ENCODE data around the gene EIF3B.
"Not testable (repeated sequence)": the region's sequence is repeated elsewhere in the genome, so short reads cannot be mapped to it uniquely, and the experiment has no call there.

Gene EIF3B

DNA sequence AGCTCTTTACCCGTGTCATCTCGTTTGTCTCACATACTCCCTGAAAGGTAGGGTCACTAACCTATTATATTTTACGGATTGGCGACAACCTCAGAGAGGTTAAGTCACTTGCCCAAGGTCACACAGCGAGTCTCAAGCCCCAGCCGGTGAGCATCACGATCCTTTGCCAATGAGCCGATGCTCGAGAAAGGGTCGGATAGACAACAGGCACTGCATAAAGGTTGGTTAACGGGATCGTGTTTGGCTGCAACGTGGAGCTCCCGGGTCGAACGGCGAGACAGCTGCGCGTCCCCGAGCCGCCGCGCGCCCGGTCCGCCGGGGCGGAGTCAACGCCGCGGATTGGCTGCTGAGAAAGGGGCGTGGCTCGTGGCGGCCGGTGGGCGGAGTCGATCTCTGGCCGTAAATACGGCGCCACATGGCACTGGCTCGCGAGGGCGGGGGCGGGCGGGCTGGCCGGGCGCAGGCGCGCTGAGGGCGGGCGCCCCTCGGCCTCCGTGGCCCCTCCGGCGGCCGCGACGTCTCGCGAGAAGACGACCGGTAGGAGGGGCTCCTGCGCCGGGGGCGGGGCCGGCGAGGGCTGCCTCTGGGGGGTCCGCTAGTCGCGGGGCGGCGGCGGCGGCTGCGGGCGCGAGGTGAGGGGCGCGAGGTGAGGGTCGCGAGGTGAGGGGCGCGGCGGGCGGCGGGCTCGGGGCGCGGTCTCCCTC lies 48.5 kb downstream of the EIF3B start, which contains the start of gene CHST12:
CHST12 (plus strand) TSS at position 598 of the 704 bp plus-strand sequence. CDS start 29,029 bp downstream, outside the sequence.
- peak; percentile 89 for DNase-seq (ENCODE audit: low read depth)

DNA sequence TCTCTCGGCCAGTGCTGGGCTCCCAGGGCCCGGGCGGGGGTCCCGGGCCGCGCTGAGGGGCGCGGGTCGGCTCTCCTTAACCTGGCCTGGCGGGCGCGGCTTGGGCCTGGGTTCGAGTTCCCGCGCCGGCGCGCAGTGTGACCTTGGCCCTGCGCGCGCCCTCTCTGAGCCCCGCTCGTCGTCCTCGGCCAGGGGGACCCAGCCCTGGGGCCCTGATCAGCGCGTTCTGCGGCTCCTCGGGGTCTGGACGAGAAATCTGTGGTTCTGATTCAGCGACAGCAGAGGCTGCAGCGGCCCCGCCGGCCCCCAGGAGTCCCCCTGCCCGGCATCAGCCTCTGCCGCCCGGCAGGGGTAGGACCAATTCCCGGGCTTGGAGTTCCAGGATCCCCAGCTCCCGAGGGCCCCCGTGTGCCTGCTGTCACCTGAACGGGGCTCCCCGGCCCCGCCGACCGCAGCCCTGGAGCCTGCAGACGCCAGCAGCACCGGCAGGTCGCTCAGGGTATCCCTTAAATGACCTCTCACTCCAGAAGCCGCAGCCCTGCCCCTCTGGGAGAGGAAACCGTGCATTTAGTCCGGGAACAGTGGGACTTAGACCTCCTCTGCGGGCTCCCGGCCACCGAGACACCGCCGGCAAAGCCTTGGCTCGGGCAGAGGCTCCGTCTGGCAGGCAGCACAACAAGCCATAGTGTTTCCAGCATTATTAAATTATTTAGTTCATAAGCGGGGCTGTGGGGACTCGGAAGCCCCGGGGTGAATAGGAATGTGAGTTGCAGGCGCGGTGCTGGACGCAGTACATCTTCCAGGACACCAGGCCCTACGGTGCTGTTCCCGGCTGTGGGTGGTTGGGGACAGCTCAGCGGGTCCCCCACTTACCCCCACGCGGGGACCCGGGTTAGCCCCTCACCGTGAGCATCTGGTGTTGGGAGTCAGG lies 49.4 kb downstream of the EIF3B start:
- no peak for DNase-seq (ENCODE audit: low read depth)

DNA sequence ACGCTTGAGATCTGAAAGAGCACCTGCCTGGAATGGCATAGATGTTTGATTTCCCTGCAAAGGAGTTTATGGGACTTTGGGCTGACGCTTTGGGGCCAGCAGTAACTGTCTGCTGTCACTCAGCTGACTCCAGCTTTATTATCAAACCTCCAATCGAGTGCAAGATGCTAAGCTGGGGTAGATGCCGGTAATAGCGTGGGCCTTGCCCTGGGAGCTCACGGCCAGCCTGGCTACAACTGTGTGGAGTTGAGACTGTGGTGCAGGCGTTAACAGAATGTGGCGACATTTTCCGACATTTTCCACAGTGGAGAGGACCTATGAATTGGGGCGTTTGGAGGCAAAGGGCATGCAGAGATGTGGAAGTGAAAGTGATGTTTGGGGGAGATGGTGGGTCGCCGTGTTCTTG lies 50.1 kb downstream of the EIF3B start:
- no peak for DNase-seq (ENCODE audit: low read depth)

DNA sequence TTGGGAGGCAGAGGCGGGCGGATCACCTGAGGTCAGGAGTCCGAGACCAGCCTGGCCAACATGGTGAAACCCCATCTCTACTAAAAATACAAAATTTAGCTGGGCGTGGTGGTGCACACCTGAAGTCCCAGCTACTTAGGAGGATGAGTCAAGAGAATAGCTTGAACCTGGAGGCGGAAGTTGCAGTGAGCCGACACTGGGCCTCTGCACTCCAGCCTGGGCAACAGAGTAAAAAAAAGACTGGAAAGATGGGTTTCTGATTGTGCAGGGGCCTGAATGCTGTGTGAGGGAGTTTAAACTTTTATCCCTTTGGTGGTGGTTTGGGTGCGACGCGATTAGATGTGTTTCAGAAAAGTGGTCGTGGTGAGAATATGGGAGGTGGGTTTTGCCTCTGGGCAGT lies 50.6 kb downstream of the EIF3B start:
- no peak for DNase-seq (ENCODE audit: low read depth)

DNA sequence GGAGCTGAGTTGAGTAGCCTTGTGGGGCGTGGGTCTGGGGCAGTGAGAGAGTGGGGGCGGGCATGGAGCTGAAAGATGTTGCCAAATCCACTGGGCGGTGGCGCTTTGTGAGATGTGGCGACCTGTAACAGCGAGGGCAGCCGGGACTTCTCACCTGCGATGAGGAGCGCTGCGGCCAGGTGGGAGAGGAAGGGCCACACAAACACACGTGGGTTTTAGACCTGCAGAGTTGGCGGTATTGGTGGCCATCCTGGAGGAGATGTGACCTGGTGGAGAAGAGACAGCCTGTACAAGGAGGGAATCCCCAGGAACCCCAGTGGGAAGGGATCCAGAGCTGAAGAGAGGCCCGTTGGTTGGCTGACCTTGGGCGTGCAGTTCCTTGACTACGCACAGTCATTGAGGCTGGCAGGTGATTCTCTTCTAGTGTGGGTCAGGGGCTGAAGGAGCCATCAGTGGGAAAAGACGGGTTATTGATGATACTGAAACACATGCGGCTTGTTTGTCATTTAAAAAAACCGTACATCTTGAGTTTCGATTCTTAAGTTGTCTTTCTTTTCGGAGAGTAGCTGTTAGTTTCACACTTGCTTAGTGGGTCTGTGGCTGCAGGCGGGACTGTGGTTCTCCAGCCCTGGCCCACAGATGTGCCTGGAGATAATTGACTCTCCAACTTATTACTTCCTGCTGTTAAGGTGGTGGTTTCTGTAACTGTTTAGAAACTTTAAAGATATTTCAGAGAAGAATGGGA lies 51.1 kb downstream of the EIF3B start:
- peak; percentile 32 for DNase-seq (ENCODE audit: low read depth)

DNA sequence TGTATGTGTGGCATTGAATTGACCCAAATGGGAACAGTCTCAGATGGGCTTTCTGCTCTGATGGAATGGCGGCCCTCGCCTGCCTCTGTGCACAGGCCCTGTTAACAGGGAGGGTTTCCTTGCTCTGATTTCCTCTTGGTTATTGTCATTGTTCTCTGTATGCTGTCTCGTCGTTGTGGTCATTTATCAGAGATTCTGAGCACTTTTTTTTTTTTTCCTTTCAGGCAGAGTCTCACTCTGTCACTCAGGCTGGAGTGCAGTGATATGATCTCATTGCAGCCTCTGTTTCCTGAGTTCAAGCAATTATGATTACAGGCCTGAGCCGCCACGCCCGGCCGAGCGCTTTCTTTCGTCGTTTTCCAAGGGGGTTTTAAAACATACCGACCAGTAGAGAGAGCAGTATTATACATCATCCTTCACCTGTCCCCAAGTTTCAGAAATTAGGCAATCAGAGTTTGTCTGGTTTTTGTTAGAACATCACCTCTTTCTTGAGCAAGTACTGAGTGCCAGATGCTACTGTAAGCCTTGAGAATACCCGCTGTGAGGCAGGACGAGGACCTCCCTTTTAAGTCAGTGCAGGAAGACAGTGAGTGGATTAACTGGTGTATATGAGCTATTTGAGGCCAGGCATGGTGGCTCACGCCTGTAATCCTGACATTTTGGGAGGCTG lies 55.3 kb downstream of the EIF3B start:
- DNase-seq (ENCODE audit: low read depth): no peak

DNA sequence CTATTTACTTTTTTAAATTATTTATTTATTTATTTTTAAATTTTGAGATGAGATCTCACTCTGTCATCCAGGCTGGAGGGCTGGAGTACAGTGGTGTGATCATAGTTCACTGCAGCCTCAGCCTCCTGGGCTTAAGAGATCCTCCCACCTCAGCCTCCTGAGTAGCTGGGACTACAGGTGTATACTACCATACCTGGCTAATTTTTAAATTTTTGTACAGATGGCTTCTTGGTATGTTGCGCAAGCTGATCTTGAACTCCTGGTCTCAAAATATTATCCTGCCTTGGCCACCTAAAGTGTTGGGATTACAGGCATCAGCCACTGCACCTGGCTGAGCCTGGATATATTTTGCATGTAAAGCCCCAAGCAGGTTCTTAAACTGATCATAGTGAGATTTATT lies 56.4 kb downstream of the EIF3B start:
- no peak for DNase-seq (ENCODE audit: low read depth)

DNA sequence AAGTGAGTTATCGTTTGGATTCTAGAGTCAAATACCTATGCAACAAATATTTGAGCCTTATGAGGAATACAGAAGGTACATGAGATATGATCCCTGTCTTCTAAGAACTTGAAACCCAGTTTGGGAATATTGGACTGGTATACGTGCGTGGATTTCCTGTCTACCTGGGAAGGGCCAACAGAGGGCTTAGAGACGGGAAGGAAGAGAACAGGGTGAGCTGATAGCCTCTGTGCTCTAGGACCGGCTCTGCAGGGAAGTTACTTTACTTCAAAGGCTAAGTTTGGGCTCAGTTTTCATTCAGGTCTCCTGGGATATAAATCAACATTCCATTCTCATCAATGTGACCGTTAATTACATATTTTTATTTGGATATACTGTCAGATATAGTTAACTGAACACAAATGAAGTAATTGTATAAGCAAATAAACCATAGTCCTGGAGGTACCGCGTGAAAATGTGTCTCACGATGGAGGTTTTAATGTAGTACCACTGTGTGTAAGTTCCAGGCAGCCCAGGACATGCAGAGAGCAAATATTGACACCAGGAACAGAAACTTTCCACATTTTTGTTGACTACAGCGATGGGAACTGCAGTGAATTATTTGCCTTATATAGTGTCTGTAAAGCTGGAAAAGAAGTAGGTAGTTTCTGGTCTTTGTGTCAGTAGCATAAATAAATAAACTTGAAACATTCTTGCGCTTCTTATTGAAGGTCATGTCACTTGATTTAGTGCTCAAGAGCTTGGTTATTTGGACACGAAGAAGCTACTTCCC lies 57.4 kb downstream of the EIF3B start:
- DNase-seq (ENCODE audit: low read depth): no peak

DNA sequence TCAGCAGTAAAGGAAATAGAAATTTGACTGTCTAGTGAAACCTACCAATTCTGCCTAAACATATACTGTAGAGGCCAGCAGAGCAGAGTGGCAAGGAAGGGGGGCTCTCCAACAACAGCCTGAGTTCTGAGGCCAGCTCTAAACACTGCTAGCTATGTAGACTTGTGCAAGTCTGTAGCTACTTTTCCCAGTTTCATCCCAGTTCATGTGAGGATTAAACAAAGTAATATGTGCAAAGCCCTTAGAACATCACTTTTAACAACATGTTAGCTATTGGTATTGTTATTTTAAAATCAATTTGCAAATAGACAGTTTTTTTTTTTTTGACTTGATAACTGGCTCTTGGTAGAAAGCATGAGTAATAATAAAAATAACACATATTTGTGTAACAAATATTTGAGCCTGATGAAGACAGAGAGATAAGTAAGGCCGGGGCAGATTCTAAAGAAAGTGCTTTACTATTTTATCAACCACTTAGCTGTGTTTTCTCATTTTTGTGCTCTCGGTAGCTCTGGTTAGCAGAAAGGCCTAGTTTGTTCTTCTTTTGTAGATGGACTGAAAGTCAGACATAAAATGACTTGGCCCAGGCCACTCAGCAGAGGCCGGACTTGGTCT lies 58.1 kb downstream of the EIF3B start:
- no peak for DNase-seq (ENCODE audit: low read depth)

DNA sequence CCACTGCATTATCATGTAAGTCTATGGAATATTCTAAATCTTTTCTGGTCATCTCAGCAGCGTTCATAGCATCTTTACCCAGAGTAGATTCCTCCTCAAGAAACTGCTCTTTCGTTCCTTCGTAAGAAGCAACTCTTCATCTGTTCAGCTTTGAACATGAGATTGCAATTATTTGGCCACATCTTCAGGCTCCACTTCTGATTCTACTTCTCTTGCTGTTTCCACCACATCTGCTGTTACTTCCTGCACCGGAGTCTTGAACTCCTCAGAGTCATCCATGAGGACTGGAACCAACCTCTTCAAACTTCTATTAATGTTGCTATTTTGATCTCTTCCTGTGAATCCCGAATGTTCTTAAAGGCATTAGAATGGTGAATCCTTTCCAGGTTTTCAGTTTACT lies 61.4 kb downstream of the EIF3B start:
- DNase-seq (ENCODE audit: low read depth): no peak

DNA sequence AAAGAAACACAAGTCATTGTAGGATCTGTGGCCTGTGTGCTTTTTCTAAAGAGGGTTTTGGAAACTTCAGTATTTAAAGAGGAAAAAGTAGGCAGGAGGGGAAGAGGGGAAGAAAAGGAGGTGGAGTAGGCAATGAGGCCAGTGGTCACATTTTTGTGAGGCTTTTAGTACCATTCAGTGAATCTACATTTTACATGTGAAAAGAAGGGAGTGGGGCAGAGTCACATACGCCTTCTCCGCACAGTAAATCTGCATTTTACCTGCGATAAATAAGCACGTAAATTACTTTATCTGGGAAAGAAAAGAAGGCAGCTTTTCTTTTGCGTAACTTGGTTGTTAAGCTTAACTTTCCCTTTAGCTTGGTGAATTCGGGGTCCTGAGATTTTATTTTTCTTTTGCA lies 62.0 kb downstream of the EIF3B start:
- DNase-seq (ENCODE audit: low read depth): no peak

DNA sequence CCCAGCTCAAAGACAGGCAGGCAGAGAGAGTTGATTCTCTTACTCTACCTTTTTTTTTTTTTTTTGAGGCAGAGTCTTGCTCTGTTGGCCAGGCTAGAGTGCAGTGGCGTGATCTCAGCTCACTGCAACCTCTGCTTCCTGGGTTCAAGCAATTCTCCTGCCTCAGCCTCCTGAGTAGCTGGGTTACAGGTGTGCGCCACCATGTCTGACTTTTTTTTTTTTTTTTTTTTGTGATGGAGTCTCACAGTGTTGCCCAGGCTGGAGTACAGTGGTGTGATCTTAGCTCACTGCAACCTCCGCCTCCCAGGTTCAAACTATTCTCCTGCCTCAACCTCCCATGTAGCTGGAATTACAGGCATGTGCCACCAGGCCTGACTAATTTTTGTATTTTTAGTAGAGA lies 62.6 kb downstream of the EIF3B start:
- DNase-seq (ENCODE audit: low read depth): not testable (repeated sequence)

DNA sequence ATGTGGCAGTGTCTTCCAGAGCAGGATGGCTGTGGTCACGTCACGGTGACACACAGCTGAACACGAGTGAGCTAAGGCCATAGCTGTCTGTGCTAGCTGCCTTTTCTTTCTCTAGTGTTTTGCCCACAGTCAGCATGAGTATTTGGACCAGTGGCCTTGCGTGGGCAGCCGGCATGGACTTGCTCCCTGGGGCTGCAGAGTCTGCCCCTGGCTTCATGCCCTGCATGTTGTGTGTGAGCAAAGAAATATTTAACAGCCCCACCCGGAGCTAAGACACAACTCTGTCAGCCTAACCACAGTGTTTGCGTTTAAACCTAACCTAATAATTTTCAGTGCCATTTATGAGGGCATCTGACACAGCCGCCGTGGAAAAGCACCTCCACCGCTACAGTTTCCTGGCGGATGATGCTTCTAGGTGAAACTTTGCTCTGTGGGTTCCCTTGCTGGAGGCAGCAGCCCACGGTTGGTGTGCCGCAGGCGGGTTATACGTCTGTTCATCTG lies 63.4 kb downstream of the EIF3B start:
- DNase-seq (ENCODE audit: low read depth): no peak

DNA sequence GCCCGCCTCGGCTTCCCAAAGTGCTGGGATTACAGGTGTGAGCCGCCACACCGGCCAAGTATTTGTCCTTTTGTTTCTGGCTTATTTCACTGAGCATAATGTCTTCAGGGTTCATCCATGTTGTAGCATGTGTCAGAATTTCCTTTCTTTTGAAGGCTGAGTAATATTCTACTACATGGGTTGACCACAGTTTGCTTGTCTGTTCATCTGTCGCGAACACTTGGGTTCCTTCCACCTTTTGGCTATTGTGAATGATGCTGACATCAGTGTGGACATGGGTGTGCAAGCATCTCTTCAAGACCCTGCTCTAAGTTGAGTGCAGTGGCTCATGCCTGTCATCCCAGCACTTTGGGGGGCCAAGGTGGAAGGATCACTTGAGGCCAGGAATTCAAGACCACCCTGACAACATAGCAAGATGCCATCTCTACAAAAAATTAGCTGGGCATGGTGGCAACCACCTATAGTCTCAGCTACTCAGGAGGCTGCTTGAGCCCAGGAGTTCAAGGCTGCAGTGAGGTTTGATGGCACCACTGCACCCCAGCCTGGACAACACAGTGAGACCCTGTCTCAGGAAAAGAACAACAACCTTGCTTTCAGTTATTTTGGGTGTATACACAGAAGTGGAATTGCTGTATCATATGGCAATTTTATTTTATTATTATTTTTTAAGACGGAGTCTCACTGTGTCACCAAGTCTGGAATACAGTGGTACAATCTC lies 65.7 kb downstream of the EIF3B start:
- no peak for DNase-seq (ENCODE audit: low read depth)

DNA sequence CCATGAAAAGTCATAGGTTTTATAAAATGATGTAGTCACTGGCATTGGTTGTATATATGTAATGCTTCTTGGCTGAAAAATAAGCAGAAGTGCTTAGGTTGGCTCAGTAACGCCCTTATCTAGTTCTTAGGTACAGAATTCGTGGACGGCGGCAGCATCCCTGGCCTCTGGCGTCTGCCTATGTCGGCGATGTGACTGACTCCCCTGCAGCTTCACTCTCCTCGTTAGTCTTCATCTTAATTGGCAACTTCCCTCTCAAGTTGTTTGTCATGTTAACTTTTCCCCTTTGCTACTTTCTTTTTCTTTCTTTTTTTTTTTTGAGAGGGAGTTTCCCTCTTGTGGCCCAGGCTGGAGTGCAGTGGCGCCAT lies 67.3 kb downstream of the EIF3B start:
- DNase-seq (ENCODE audit: low read depth): no peak

DNA sequence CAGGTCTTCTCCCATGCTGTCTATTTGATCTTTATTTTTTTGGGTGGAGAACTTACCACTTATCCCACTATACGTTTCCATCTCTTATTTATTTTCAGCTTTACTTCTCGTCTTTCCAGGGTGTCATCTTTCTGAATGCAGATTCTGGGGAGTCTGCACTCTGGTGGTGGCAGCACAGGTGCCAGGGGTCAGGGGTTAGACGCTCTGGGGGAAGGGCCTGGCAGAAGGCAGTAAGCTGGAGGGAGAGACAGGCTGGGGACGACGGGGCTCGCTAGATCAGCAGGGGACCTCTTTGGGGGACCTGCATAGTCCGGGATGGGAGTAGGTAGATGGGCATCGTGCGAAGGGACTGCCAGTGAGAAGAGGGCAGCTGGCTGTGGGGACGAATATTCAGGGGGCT lies 71.1 kb downstream of the EIF3B start:
- no peak for DNase-seq (ENCODE audit: low read depth)
